Activated CD4-positive, CD25-positive, alpha-beta regulatory T cell treated with anti-CD3 and anti-CD28 coated beads, Interleukin-2, amount 50 U/mL, for 16 hours (primary cell): ENCODE measurements around the gene CABP2.
"Not testable (repeated sequence)": the region's sequence is repeated elsewhere in the genome, so short reads cannot be mapped to it uniquely, and the experiment has no call there.

Source experiments
- DNase-seq: peaks from one replicate; pipeline ENCODE4 v3.0.0-alpha.2; 2020; ENCODE audit warnings: low read depth, low spot score

CABP2 gene

GRCh38 chr11:67494371-67495233, 28.6 kb downstream of the CABP2 start:
- DNase-seq: no peak

GRCh38 chr11:67493548-67494370, 29.5 kb downstream of the CABP2 start:
- DNase-seq: no peak

GRCh38 chr11:67492801-67493547, 30.3 kb downstream of the CABP2 start:
- no peak for DNase-seq

GRCh38 chr11:67492069-67492727, 31.0 kb downstream of the CABP2 start:
- DNase-seq: no peak

- DNase-seq: no peak
Measured at GRCh38 chr11:67491276-67492068, 31.8 kb downstream of the CABP2 start.

GRCh38 chr11:67490727-67491065, 32.5 kb downstream of the CABP2 start:
- no peak for DNase-seq

- no peak for DNase-seq
Measured at GRCh38 chr11:67489885-67490726, 33.1 kb downstream of the CABP2 start.

- DNase-seq: no peak
Measured at GRCh38 chr11:67489203-67489884, 33.9 kb downstream of the CABP2 start.

GRCh38 chr11:67486481-67487195, 36.6 kb downstream of the CABP2 start:
- no peak for DNase-seq

- DNase-seq: not testable (repeated sequence)
Measured at GRCh38 chr11:67485873-67486361, 37.3 kb downstream of the CABP2 start.

- DNase-seq: peak; percentile 46
Measured at GRCh38 chr11:67484847-67485311, 38.4 kb downstream of the CABP2 start.

GRCh38 chr11:67483831-67484665, 39.2 kb downstream of the CABP2 start:
- no peak for DNase-seq

GRCh38 chr11:67482827-67483798, 40.1 kb downstream of the CABP2 start, which contains the start of gene AIP:
TSS of gene AIP (plus strand) at chr11:67483026. CDS start at chr11:67483159, 133 bp downstream.
- DNase-seq: peak; percentile 95

GRCh38 chr11:67482275-67482826, 40.9 kb downstream of the CABP2 start:
- DNase-seq: no peak

- not testable (repeated sequence) for DNase-seq
Measured at GRCh38 chr11:67477344-67478050, 45.7 kb downstream of the CABP2 start.
